ENCODE data around the gene TMEM141.

DNA sequence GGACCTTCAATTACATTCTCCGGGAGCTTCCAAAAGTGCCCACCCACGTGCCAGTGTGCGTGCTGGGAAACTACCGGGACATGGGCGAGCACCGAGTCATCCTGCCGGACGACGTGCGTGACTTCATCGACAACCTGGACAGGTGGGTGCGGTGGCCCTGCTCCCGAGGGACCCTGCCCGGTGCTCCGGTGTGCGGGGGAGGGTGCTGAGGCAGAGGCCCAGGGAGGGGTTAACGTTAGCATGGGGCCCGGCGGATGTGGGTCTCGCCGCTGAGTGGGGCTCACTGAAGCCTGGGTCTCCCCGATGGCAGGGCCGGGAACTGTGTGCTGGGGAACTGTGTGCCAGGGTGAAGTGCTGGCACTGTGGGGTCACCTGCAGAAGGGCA lies 40.6 kb downstream of the TMEM141 start:
- no peak for TF ChIP-seq EZH2 (IDR thresholded peaks at IDR 0.05; ENCODE audit: insufficient read depth, poor library complexity, severe bottlenecking)
- no peak for TF ChIP-seq EZH2phosphoT487 (IDR thresholded peaks at IDR 0.05; ENCODE audit: insufficient read depth, low read depth)

Measured in GM23248 (cell line).